HG02763 (cell line): Measurements from ENCODE around the gene FCGR3B.
"Not testable (repeated sequence)": the region's sequence is repeated elsewhere in the genome, so short reads cannot be mapped to it uniquely, and the experiment has no call there.

Source experiments
- ATAC-seq: cut with Tn5 transposase; IDR thresholded peaks from one replicate; pipeline ENCODE4 v1.9.1; 2021; ENCODE audit warnings: mild to moderate bottlenecking, moderate library complexity; ENCODE audit not compliant: unreplicated experiment

The FCGR3B gene

DNA sequence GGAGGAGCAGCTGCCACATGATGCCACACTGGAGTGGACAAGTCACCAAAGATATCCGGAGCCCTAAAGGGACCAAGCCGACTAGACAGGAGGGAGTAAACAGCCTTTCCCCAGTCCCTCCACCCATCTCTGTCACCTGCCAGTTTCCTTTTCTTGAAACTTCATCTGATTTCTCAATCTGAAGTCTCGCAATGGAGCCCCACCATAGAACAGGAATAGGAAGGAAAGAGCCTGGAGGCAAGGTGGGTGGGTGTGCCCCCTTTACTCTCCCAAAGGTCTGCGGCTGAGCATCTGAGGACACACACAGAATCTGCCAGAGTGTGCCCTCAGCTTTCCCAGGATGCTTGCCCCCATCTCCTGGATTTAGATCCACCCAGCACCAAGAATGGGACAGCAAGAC, at the start of gene FCGR3B:
TSS of gene FCGR3B (minus strand) at position 101 of the 400 bp plus-strand sequence. CDS start at position 19, 82 bp downstream.
- ATAC-seq = no peak

DNA sequence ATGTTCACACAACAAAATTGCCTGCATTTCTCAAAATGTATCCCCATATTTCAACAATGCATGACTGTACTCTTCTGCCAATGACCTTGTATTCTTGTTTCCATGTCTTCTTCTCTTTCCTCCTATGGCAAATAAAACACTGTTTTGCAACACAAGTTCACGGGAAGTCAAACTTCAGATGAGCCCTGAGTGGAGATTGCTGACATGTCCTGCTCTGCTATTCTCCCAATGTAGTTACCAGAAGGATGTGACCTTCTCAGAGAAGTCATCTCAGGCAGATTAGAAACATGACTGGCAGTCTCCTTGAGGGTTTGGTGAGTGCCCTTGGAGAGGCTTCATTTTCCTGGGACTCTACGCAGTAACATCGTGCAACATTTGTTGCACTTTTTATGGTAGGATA, 47.5 kb upstream of the FCGR3B start:
- ATAC-seq = no peak

- ATAC-seq = no peak
These were observed 46.1 kb upstream of the FCGR3B start for GRCh38 chr1:161676958-161677689.

GRCh38 chr1:161676441-161676840, 45.5 kb upstream of the FCGR3B start:
- ATAC-seq = no peak

DNA sequence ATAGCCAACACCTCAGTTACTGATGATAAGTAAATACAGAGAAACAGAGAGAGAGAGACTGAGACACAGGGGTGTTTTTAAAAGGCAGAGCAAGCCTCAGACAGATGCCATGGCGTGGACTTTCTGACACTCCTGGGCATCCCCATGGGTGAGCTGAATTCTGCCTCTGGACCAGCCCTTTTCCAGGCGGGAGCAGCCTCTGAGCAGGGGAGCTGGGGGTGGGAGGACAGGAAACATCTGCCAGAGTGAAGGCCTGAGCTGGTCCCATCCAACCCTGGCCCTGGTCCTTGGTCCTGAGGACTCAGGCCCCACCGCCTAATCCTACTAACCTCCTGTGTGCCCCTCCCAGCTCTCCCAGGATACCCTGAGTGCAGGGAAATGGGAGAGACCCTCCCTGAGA, 43.9 kb upstream of the FCGR3B start:
- not testable (repeated sequence) for ATAC-seq

DNA sequence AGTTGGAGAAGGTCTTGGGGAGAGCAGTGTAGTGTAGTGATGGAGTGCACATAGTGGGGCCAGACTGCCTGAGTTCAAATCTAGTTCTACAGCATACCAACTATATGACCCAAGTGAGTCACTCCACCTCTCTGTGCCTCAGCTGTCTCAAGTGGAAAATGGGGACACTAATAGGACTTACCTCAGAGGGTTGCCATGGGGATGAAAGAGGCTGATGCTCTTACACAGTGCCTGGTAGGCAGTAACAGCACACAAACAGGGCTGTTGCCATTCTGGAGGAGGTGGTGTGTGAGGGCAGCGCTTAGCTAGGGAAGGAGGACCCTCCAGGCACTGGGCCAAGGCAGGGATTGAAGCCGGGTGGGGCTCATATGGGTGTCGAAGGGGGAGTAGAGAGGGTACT, 43.5 kb upstream of the FCGR3B start:
- not testable (repeated sequence) for ATAC-seq

GRCh38 chr1:161673437-161673836, 42.5 kb upstream of the FCGR3B start:
- not testable (repeated sequence) for ATAC-seq

- not testable (repeated sequence) for ATAC-seq
These were observed 40.4 kb upstream of the FCGR3B start for GRCh38 chr1:161671045-161672020.

- ATAC-seq = not testable (repeated sequence)
These were observed 33.7 kb upstream of the FCGR3B start for GRCh38 chr1:161664689-161665088.

- peak; percentile 13 for ATAC-seq
These were observed 32.6 kb upstream of the FCGR3B start for GRCh38 chr1:161663569-161663968.

DNA sequence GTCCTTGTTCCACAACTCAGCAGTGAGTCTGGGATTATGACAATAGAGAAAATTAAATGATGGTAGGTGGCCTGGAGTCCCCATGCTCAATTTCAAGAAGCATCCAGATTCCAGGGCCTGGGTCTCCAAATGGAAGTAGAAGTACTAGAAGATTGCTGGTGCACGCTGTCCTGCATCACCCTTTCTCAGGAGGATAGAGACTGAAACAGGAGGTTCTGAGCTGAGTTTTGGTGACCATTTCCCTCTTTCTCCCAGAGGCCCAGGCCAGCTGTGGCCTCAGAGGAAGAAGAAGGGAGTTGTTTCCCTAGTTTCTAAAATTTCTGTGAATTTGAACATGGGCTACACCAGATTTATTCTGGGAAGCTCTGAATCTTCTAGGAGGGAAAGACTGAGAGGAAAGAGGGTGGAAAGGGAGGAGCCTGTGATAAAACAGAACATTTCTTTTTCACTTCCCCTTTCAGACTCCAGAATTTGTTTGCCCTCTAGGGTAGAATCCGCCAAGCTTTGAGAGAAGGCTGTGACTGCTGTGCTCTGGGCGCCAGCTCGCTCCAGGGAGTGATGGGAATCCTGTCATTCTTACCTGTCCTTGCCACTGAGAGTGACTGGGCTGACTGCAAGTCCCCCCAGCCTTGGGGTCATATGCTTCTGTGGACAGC, 31.8 kb upstream of the FCGR3B start, which contains the start of gene FCGR2B:
TSS of gene FCGR2B (plus strand) at position 460 of the 656 bp plus-strand sequence. CDS start at position 559, 99 bp downstream.
- peak; percentile 70 for ATAC-seq

- not testable (repeated sequence) for ATAC-seq
These were observed 30.8 kb upstream of the FCGR3B start for GRCh38 chr1:161661660-161662311.

DNA sequence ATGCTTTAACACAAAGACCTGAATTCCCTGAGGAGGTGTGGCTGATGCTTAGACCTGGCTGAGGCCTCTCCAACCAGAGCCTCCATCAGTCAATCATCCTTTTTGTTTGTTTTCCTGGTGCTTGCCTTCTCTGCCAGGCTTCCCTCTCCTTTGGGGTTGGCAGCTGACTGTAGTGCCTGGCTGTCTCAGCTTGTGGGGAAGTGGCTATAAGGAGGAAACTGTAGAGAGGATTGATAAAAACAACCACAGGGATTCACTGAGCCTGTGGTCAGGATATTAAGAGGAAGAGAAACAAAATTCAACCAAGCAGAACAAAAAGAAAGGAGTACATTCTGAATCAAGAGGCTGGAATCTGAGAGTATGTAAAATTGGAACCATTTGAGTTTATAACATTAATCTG, 27.5 kb upstream of the FCGR3B start:
- ATAC-seq = not testable (repeated sequence)

- not testable (repeated sequence) for ATAC-seq
These were observed 23.0 kb upstream of the FCGR3B start for GRCh38 chr1:161653971-161654370.

DNA sequence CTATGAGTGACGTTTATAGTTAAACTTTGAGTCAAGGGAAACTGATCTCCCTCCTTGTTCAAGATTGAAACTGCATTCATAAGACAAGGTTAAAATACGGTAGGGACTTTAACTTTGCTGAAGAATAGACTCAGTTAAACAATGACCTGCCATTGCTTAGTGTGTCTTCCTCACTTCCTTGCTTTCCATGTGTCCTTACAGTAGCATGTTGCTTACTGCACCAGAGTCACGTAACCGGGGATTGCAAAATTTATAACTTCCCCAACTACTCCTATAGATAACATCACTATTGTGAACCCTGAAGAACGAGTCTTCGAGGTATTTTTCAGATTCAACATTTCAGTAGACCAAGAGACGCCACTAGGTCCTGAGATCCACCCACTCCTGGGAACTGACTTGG, 22.6 kb upstream of the FCGR3B start:
- not testable (repeated sequence) for ATAC-seq

GRCh38 chr1:161647507-161648360, 16.8 kb upstream of the FCGR3B start:
- ATAC-seq = not testable (repeated sequence)

DNA sequence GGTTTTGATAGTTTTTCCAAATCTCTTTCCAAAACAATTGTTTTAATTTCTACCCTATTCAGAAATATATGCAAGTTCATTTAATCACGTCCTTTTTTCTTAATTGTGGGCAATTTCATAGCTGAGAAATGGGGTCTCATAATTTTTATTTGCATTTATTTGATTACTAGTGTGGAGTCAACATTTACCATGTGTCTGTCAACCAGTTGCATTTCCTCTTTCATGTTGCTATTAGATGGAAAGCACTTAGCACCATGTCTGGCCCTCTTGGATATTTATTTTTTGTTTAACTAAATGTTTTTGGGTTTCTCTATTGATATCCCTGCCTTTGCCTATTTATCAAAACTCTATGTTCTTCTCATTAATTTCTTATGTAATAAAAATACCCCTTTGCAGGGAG, 13.9 kb upstream of the FCGR3B start:
- not testable (repeated sequence) for ATAC-seq

- ATAC-seq = not testable (repeated sequence)
These were observed 12.7 kb upstream of the FCGR3B start for GRCh38 chr1:161643481-161644208.

DNA sequence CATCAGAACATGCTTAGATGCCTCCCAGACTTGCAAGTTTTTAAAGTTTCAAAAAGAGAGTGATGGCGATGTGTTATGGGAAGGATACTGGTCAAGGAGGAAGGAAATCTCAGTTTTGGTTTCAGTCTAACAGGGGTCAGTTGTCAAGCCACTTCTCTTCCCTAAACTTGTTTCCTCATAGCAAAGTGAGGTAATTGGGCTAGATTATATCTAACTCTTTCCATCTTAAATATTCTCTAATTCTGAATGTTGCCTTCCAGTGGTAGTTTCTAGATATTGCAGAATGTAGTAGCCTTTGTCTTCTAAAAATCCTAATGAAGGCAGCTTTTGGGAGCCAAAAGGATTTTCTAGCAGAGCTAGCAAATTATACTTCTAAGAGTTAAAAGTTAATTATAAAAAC, 11.7 kb upstream of the FCGR3B start:
- ATAC-seq = not testable (repeated sequence)
